GM21360 (cell line): ENCODE data around the gene KDM2A.

Experiments used
- ATAC-seq: cut with Tn5 transposase; IDR thresholded peaks from one replicate; pipeline ENCODE4 v1.9.1; 2021; ENCODE audit warnings: mild to moderate bottlenecking, moderate library complexity; ENCODE audit not compliant: unreplicated experiment

KDM2A gene

GRCh38 chr11:67271205-67271540 lies 152.1 kb downstream of the KDM2A start:
- ATAC-seq = no peak

GRCh38 chr11:67271541-67272284 lies 152.7 kb downstream of the KDM2A start:
- no peak for ATAC-seq

- ATAC-seq = no peak
These were observed 153.5 kb downstream of the KDM2A start for GRCh38 chr11:67272327-67273259.

DNA sequence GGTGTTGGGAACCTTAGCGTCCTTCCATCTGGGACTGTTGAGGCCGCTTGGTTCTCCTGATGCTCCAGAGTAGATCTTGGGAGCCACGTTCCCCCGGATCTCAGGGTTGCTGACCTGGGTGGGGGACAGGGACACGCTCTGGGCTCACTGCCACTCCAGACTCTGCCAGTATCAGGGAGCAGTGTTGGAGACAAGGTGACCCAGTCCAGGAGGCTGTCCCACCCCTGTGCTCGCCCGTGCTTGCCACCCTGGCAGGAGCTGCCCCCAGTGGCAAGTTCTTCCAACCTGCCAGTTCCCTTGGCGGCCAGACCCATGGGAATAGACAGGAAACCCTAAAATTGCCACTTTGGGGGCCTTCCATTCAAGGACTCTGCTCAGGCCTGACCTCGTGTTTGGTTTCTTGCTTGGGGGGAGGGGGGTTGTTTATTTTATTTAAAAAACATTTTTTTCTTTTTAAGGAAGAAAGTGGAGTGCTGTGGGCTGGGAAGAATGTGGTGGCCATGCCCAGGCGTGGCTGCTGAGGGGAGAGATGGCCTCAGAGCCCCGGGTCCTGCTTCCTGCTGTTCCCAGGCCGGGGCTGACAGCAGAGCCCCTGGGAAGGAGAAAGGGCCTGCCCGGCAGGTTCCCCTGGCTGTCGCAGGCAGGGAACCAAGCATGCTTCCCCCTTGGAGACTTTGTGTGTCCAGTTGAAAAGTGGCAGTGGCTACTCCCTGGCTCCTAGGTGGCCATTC lies 154.4 kb downstream of the KDM2A start:
- ATAC-seq = no peak

- ATAC-seq = no peak
These were observed 155.9 kb downstream of the KDM2A start for GRCh38 chr11:67274768-67275605.

DNA sequence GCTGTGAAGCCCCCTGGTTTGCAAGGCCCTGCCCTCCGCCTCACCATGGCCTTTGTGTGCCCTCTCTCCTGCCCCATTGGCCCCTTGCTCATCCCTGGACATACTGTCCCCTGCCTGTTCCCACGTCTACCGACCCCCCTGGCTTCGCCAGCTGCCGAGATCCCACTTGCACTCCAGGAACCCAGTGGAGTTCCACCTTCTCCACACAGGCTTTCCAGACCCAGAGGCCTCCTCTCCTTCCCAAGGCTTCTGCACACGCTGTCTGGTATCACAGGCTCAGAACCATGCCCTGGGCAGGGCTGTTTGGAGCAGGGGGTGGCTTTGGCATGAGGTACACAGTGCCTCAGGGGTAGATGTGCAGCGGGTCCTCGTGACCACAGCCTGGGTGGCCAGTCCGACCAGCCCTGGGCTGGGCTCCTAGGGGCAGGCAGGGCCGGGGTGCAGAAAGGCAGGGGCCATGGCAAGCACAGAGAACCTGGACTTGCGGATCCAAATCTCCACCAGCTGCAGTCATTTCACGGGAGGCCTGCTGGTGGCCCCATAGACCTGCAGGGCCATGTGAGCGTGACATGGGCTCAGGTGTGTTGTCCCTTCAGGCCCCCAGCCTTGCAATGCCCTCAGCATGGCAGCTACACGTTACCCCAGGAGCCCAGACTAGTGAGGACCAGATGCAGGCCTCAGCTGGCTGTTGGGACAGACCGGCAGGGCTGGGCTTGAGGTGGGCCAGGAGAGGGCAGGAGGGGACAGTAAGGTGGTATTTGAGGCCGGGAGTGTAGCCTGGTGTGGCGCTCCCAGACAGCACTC lies 156.7 kb downstream of the KDM2A start:
- ATAC-seq = no peak

DNA sequence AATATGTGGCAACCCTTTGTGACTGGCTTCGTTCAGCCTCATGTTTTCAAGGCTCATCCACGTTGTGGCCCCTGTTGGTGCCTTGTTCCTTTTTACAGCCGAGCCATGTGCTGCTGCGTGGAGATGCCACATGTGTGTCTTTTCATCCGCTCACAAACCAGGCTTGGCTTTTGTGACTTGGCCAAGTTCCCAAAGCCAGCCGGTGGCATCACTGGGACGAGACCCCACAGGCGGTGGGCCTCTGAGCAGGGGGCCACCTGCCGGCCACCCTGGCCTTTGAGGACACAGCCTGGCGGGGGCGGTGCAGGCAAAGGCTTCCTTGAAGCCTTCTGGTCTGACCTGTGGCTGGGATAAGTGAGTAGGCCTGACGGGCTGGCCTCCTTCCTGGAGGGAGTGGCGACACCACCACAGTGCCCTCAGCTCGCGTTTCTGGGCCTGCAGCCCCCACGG lies 157.7 kb downstream of the KDM2A start:
- no peak for ATAC-seq

- peak; percentile 63 for ATAC-seq
These were observed 158.3 kb downstream of the KDM2A start for GRCh38 chr11:67277231-67277961.

GRCh38 chr11:67278135-67278938 lies 159.3 kb downstream of the KDM2A start:
- ATAC-seq = no peak

DNA sequence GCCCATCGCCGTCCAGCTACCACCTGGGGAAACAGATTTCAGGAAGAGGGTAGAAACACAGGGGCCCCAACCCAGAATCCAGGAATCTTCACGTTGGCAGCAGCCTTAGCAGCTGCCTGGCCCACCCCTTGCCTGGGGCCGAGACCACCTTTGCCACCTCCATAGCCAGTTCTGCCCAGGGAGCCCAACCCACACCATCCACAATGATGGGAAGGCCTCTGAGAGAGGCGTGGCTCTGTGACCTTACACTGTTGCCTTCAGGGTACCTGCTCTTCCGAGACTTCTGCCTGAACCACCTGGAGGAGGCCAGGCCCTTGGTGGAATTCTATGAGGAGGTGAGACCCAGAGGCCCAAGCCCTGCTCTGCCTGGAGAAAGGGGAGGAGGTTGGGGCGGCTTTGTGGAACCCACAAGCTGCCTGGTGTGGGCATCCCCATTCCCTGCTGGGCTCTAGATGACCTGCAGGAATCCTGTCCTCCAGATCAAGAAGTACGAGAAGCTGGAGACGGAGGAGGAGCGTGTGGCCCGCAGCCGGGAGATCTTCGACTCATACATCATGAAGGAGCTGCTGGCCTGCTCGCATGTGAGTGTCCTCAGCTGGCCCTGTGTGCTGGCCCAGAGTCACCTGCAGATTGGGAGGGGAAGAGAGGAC lies 160.0 kb downstream of the KDM2A start:
- ATAC-seq = no peak

GRCh38 chr11:67279589-67280340 lies 160.7 kb downstream of the KDM2A start:
- no peak for ATAC-seq

DNA sequence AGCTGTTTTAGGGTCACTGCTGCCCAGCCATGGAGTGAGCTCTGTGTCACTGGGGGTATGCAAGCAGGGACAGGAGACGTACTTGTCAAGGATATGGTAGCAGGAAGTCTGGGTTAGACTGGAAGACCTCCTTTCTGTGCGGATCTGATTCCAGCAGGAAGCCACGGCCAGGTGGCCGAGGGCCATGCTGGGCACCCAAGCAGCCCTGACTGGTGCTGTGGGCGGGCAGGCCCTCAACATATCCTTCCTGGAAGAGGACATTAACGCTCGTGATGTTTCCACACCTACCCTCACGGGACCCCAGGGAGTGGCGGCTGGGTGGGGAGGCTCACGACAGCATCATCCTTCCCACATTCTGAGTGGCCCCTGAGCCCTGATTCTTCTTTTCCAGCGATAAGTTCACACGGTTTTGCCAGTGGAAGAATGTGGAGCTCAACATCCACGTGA lies 161.3 kb downstream of the KDM2A start:
- no peak for ATAC-seq

- ATAC-seq = no peak
These were observed 161.9 kb downstream of the KDM2A start for GRCh38 chr11:67280788-67281551.

GRCh38 chr11:67281552-67282150 lies 162.6 kb downstream of the KDM2A start:
- no peak for ATAC-seq

DNA sequence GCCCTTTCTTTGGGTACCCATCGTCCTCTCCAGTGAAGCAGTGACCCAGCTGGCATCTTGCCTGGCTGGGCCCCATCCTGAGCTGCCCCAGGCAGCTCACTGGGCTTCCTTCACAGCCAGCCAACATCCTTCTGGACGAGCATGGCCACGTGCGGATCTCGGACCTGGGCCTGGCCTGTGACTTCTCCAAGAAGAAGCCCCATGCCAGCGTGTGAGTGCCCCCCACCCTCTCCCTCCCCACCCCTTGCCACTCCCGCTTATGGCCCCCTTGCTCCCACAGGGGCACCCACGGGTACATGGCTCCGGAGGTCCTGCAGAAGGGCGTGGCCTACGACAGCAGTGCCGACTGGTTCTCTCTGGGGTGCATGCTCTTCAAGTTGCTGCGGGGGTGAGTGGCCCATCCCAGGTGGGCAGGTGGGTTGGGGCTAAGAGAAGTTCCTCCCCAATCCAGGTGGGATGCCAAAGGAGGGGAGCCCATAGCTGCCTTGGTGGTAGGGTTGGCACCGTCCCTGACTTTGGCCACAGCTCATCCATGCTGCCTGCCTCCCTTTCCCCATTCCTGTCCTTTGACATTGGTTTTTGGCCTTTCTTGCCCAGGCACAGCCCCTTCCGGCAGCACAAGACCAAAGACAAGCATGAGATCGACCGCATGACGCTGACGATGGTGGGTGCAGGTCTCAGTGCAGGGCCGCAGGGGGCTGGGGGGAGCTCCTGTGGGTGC lies 163.3 kb downstream of the KDM2A start:
- ATAC-seq = no peak
